ENCODE data around the gene BABAM2. TPM values are rescaled to one million over a fixed set of nuclear protein-coding genes. Genes with fewer than 3 reads are reported as not detected.
A peak's percentile ranks its signal among the peaks of the same experiment; 100 is the strongest.

BABAM2 gene
- total RNA-seq, 1 donor from 2014 or later = 46.7 TPM

DNA sequence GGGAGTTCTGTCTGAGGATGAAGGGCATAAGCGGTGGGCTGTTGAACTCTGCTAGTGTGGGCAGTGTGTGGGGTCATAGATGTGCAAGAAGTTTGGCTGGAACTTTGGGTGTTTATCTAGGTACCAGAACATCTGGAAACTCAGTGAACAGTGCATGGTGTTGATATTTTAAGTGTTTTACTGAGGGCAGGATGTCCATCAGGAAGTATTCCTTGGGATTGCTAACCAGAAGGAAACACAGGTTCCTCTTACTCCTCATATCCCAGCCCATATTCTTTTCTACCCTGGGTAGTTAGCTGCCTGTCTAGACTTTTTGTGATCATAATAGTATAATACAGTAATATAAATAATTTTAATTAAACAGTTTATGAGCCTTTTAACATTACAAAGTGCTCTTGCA, 15.5 kb downstream of the BABAM2 start:
- no peaks in the 10 kb centered on the region for H3K27me3 Mint-ChIP-seq
- no peak for DNase-seq
- no peak overlapping the region for H3K4me3 Mint-ChIP-seq
- peaks cover 20% of the 10 kb centered on the region for H3K9me3 Mint-ChIP-seq
- intact Hi-C loops (cut with micrococcal nuclease) = loop anchor here (10.0 kb wide), 1 partner anchor 369 kb away; no protein-coding TSS in a partner anchor
- peaks cover 56% of the 10 kb centered on the region for H3K36me3 Mint-ChIP-seq (ENCODE audit: low read depth)
- H3K27ac Mint-ChIP-seq = no peak overlapping the region
- H3K4me1 Mint-ChIP-seq = peaks cover 44% of the 10 kb centered on the region

- Mint-ChIP-seq H3K27me3 (no peaks in the 10 kb centered on the region), H3K27ac (no peak overlapping the region), H3K4me1 (peaks cover 35% of the 10 kb centered on the region), H3K9me3 (peaks cover 20% of the 10 kb centered on the region), H3K36me3 (ENCODE audit: low read depth) (peaks cover 55% of the 10 kb centered on the region), H3K4me3 (no peak overlapping the region)
- no peak for DNase-seq
- intact Hi-C loops (cut with micrococcal nuclease) = loop anchor here (10.0 kb wide), 1 partner anchor 367 kb away; no protein-coding TSS in a partner anchor
Observed at GRCh38 chr2:27907547-27907946, 17.0 kb downstream of the BABAM2 start.

GRCh38 chr2:27909901-27910300, 19.4 kb downstream of the BABAM2 start:
- no peak overlapping the region for H3K27ac Mint-ChIP-seq
- H3K36me3 Mint-ChIP-seq (ENCODE audit: low read depth) = peaks cover 44% of the 10 kb centered on the region
- no peak overlapping the region for H3K4me3 Mint-ChIP-seq
- H3K9me3 Mint-ChIP-seq = peaks cover 8% of the 10 kb centered on the region
- no peak for DNase-seq
- intact Hi-C loops (cut with micrococcal nuclease) = loop anchor here (10.0 kb wide), 1 partner anchor 365 kb away; no protein-coding TSS in a partner anchor
- H3K4me1 Mint-ChIP-seq = peaks cover 30% of the 10 kb centered on the region
- H3K27me3 Mint-ChIP-seq = no peaks in the 10 kb centered on the region

- peaks cover 18% of the 10 kb centered on the region for H3K4me1 Mint-ChIP-seq
- H3K9me3 Mint-ChIP-seq = peaks cover 4% of the 10 kb centered on the region
- no peak overlapping the region for H3K4me3 Mint-ChIP-seq
- DNase-seq = no peak
- H3K27ac Mint-ChIP-seq = no peak overlapping the region
- H3K27me3 Mint-ChIP-seq = no peaks in the 10 kb centered on the region
- H3K36me3 Mint-ChIP-seq (ENCODE audit: low read depth) = peaks cover 31% of the 10 kb centered on the region
- intact Hi-C loops (cut with micrococcal nuclease) = no loop called here
Observed at GRCh38 chr2:27911458-27912210, 21.1 kb downstream of the BABAM2 start.

GRCh38 chr2:27912512-27912911, 22.0 kb downstream of the BABAM2 start:
- no peak overlapping the region for H3K4me3 Mint-ChIP-seq
- H3K9me3 Mint-ChIP-seq = peaks cover 3% of the 10 kb centered on the region
- no peak for DNase-seq
- H3K27ac Mint-ChIP-seq = no peak overlapping the region
- peaks cover 14% of the 10 kb centered on the region for H3K4me1 Mint-ChIP-seq
- peaks cover 26% of the 10 kb centered on the region for H3K36me3 Mint-ChIP-seq (ENCODE audit: low read depth)
- H3K27me3 Mint-ChIP-seq = no peaks in the 10 kb centered on the region
- intact Hi-C loops (cut with micrococcal nuclease) = no loop called here

GRCh38 chr2:27914041-27914804, 23.7 kb downstream of the BABAM2 start:
- H3K36me3 Mint-ChIP-seq (ENCODE audit: low read depth) = peaks cover 19% of the 10 kb centered on the region
- intact Hi-C loops (cut with micrococcal nuclease) = no loop called here
- no peak for DNase-seq
- no peaks in the 10 kb centered on the region for H3K27me3 Mint-ChIP-seq
- peak overlapping the region; percentile 3 for H3K4me3 Mint-ChIP-seq
- H3K27ac Mint-ChIP-seq = peak overlapping the region; percentile 42
- peaks cover 8% of the 10 kb centered on the region for H3K4me1 Mint-ChIP-seq
- no peaks in the 10 kb centered on the region for H3K9me3 Mint-ChIP-seq

DNA sequence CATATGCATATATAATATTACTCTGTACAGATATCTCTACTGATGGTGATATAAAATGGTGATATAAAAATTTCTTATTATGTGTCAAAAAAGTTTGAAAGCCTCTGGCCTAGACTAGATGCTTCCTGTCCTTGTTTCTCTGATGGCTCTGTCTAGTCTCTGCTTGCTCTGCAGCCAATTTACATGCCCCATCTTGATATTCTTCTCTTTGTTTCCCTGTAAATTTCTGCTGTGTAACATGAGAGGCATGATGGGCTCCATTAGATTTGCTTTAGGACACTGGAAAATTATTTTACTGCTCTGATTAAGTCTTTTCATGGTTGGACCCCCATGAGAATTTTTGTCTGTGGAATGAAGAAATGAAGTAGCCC, 24.3 kb downstream of the BABAM2 start:
- Mint-ChIP-seq H3K36me3 (ENCODE audit: low read depth) (peaks cover 14% of the 10 kb centered on the region), H3K27me3 (no peaks in the 10 kb centered on the region), H3K4me1 (peaks cover 8% of the 10 kb centered on the region), H3K9me3 (no peaks in the 10 kb centered on the region), H3K27ac (no peak overlapping the region), H3K4me3 (no peak overlapping the region)
- intact Hi-C loops (cut with micrococcal nuclease) = no loop called here
- no peak for DNase-seq

DNA sequence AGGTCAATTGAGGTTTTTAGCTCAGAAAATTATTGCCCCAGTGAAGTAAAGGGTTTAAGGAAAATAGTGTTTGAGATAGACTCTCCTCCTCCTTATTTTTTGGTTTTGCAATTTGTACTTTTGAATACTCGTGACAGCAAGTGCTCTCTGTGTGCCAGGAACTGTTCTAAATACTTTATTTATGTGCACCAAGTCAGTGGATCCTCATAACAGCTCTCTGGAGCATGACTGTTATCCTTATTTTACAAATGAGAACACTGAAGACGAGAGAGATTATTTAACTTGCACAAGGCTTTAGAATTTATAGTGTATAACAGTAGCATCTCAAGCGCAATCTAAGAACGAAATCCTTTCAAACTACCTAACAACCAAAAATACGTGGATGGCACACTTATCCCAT, 24.7 kb downstream of the BABAM2 start:
- intact Hi-C loops (cut with micrococcal nuclease) = no loop called here
- H3K27ac Mint-ChIP-seq = no peak overlapping the region
- H3K36me3 Mint-ChIP-seq (ENCODE audit: low read depth) = peaks cover 14% of the 10 kb centered on the region
- DNase-seq = no peak
- no peaks in the 10 kb centered on the region for H3K9me3 Mint-ChIP-seq
- peaks cover 8% of the 10 kb centered on the region for H3K4me1 Mint-ChIP-seq
- H3K4me3 Mint-ChIP-seq = no peak overlapping the region
- no peaks in the 10 kb centered on the region for H3K27me3 Mint-ChIP-seq

- Mint-ChIP-seq H3K36me3 (ENCODE audit: low read depth) (peaks cover 15% of the 10 kb centered on the region), H3K27me3 (no peaks in the 10 kb centered on the region), H3K27ac (no peak overlapping the region), H3K9me3 (no peaks in the 10 kb centered on the region), H3K4me3 (no peak overlapping the region), H3K4me1 (peaks cover 10% of the 10 kb centered on the region)
- intact Hi-C loops (cut with micrococcal nuclease) = no loop called here
- no peak for DNase-seq
Observed at GRCh38 chr2:27915874-27916273, 25.3 kb downstream of the BABAM2 start.

DNA sequence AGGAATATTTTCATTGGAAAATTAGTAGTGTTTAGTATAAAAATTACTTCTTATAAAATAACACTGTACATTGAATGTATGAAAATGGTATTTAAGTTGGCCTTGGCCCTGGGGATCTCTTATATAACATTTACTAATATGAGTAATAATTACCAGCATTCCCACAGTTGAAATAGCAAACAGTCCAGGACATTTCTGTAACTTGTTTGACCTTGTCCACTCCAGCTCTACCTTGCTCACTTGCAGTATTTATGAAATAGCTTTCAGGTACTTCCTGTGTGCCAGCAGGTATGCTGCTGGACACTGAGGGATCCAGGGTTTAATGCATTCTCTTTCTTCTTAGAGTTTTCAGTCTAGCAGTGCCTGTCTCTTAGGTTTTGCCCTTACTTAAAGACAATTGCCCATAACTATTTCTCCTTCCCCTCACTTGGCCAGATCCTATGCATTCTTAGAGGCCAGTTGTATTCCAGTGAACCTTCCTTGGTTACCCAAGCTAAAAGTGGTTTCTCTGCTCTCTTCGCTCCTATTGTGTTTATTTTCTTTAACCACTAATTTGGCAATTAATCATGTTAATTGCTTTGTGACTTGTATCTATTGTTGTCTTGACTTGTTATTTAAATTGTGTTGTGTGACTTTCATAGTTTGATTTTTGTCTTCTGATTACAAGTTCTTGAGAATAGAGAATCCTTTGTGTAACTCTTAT, 25.9 kb downstream of the BABAM2 start:
- H3K9me3 Mint-ChIP-seq = no peaks in the 10 kb centered on the region
- H3K4me3 Mint-ChIP-seq = no peak overlapping the region
- H3K36me3 Mint-ChIP-seq (ENCODE audit: low read depth) = peaks cover 13% of the 10 kb centered on the region
- H3K27ac Mint-ChIP-seq = no peak overlapping the region
- intact Hi-C loops (cut with micrococcal nuclease) = no loop called here
- peaks cover 8% of the 10 kb centered on the region for H3K4me1 Mint-ChIP-seq
- no peak for DNase-seq
- no peaks in the 10 kb centered on the region for H3K27me3 Mint-ChIP-seq

DNA sequence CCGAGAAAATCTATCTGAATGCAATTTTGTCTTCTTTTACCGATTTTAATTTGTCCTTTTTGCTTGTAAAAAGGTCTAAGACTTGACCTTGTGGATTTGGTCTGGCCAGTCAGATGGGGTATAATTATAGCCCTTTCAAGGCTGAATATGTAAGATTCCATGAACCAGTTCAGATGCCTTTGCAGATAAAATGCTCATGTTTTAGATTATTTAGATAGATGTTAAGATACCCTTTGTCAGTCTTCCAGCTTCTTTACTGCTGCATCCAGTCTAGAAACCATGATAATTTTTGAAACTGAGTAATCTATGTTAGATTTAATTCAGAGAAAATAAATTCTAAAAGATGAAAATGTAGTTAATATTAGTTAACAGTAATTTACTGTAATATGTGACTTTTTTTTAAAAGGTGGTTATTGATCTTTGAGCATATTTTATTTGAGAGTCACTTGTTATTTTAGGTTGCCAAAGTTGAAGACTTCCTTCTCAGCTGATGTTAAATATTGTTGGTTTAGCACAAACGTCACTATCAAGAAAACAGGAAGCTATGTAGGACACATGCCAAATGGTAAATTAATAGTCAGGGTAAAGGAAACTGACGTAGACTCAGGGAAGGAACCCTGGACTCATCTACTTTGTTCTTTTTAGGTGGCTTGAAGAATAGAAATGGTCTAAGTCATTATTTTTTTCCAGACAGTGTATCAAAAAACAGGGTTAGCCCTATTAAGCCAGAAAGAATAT, 29.8 kb downstream of the BABAM2 start:
- no peaks in the 10 kb centered on the region for H3K27me3 Mint-ChIP-seq
- intact Hi-C loops (cut with micrococcal nuclease) = no loop called here
- no peak overlapping the region for H3K4me3 Mint-ChIP-seq
- DNase-seq = no peak
- no peak overlapping the region for H3K27ac Mint-ChIP-seq
- H3K36me3 Mint-ChIP-seq (ENCODE audit: low read depth) = peaks cover 5% of the 10 kb centered on the region
- peaks cover 2% of the 10 kb centered on the region for H3K4me1 Mint-ChIP-seq
- no peaks in the 10 kb centered on the region for H3K9me3 Mint-ChIP-seq

DNA sequence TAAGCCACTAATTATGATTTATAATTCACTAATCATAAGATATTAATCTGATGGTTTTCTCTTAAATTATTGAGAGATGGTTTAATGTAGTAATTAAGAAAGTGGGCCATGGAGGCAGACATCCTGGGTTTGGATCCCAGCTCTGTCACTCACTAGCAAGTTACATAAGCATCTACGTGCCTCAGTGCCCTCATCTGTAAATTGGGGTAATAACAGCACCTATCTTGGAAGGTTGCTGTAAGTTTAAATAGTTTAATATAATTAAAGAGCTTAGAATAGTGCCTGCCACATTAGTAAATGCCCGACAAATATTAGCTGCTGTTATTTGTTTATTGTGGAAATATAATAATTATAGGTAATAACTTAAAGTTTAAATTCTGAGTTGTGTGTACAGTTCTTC, 30.9 kb downstream of the BABAM2 start:
- H3K27me3 Mint-ChIP-seq = no peaks in the 10 kb centered on the region
- H3K4me1 Mint-ChIP-seq = peaks cover 6% of the 10 kb centered on the region
- DNase-seq = no peak
- H3K4me3 Mint-ChIP-seq = no peak overlapping the region
- no peaks in the 10 kb centered on the region for H3K9me3 Mint-ChIP-seq
- H3K27ac Mint-ChIP-seq = no peak overlapping the region
- H3K36me3 Mint-ChIP-seq (ENCODE audit: low read depth) = peaks cover 10% of the 10 kb centered on the region
- intact Hi-C loops (cut with micrococcal nuclease) = no loop called here

DNA sequence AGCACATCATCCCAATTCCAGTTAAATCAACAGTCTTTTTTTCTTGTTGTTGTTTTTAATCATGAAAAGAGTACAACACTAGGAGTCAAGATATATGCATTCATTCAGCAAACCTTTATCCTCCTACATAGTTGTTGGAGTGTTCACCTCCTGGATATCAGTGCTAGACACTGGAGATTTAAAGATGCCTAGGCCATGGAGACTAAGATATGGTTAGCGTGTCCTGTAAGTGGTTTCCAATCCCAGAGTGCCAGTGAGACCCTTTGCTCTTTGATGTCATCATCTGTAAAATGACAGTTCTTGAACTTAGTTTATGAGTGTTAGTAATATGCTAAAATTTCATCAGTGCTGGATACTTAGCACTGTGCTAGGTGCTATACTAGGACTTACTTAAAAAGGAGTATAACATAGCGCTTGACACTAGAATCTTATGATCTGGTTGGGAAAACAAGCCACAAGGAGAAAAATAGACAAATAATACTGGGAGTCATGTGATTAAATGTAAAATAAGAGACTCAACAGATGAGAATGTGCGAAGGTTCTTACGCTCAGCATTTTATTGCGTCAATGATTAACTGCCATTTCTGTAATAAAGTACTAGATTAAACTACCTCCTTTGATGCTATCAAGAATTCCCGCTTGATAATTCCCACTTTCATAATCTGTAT, 31.5 kb downstream of the BABAM2 start:
- Mint-ChIP-seq H3K4me3 (no peak overlapping the region), H3K9me3 (no peaks in the 10 kb centered on the region), H3K36me3 (ENCODE audit: low read depth) (peaks cover 11% of the 10 kb centered on the region), H3K27ac (no peak overlapping the region), H3K27me3 (no peaks in the 10 kb centered on the region), H3K4me1 (peaks cover 7% of the 10 kb centered on the region)
- intact Hi-C loops (cut with micrococcal nuclease) = no loop called here
- DNase-seq = no peak

Data from activated CD4-positive, alpha-beta T cell treated with anti-CD3 and anti-CD28 coated beads, Interleukin-2, amount 10 ng/mL, durations not matched to agents 24 days and 14 days (primary cell).